HCT116 (cell line): ENCODE results near the gene ACER3. TPM values are rescaled to one million over a fixed set of nuclear protein-coding genes. Genes with fewer than 3 reads are reported as not detected.
A peak's percentile ranks its signal among the peaks of the same experiment; 100 is the strongest.
"Not testable (repeated sequence)": the region's sequence is repeated elsewhere in the genome, so short reads cannot be mapped to it uniquely, and the experiment has no call there.

Experiments used
- ATAC-seq: fragments of 200-7000 bp; cut with Tn5 transposase; 2 replicates; pipeline ENCODE4 v1.9.1; 2020; ENCODE audit warnings: mild to moderate bottlenecking, moderate library complexity
- BruUV-seq: library from RNA; stranded (reverse); fragments of 400-500 nt; replicated peaks from 2 replicates; lab custom pipeline; 2021; lab: Mats Ljungman, UMichigan
- CTCF ChIA-PET: fragments of 300-600 bp; sonication (Branson Sonifier 250); formaldehyde crosslinking; loops from one replicate; lab custom pipeline; 2021; ENCODE audit warnings: antibody characterized with exemption; lab: Charles Lee
- POLR2A ChIA-PET: fragments of 300-600, 350-600 bp; sonication (Branson Sonifier 250); formaldehyde crosslinking; loops from one replicate; lab custom pipeline; 2021; ENCODE audit warnings: antibody characterized with exemption; lab: Charles Lee
- RAD21 ChIA-PET, 2 experiments: fragments of 300-600 bp; sonication (Branson Sonifier 250); formaldehyde crosslinking; loops; one replicate each; lab custom pipeline; 2023; ENCODE audit warnings: low total read pairs in 2 of 2; ENCODE audit not compliant: uncharacterized antibody in 2 of 2, unreplicated experiment in 2 of 2, low non-redundant PET in 1 of 2; lab: Charles Lee
- DNase-seq: peaks from one replicate; pipeline ENCODE4 v3.0.0-alpha.2; 2010; ENCODE audit warnings: low read depth, low spot score
- H2AFZ ChIP-seq: fragments of 200-600 bp; shearing (Covaris generic), sonication (generic); 2 replicates; pipeline ENCODE4 v1.6.1; 2017; ENCODE audit warnings: low read depth, mixed run types, mixed read lengths, antibody characterized with exemption, low read length; ENCODE audit not compliant: poor library complexity, severe bottlenecking
- H3K27ac ChIP-seq: 2 replicates; pipeline ENCODE4 v1.5.1; 2012; ENCODE audit warnings: low read depth, low read length
- H3K27me3 ChIP-seq: fragments of 200-600 bp; sonication (generic); 2 replicates; pipeline ENCODE4 v1.6.1; 2016; ENCODE audit warnings: mixed run types, low read length, mixed read lengths; ENCODE audit not compliant: insufficient read depth
- H3K36me3 ChIP-seq, 2 experiments: fragments of 200-500 bp in 1 of 2; fragments of 200-600 bp in 1 of 2; sonication (Bioruptor generic) in 1 of 2; sonication (generic) in 1 of 2; 2 replicates each; pipeline versions ENCODE4 v1.5.1 to v1.6.1; 2014 to 2016; ENCODE audit warnings: low read length in 2 of 2, inconsistent platforms in 1 of 2, mixed read lengths in 1 of 2, mixed run types in 1 of 2; ENCODE audit not compliant: insufficient read depth in 2 of 2, control insufficient read depth in 1 of 2
- H3K4me1 ChIP-seq, 2 experiments: fragments of 200-600 bp in 1 of 2; sonication (generic) in 1 of 2; 2 replicates each; pipeline versions ENCODE4 v1.5.1 to v1.6.1; 2012 to 2017; ENCODE audit warnings: low read length in 2 of 2, inconsistent platforms in 1 of 2, mild to moderate bottlenecking in 1 of 2, mixed read lengths in 1 of 2, mixed run types in 1 of 2, moderate library complexity in 1 of 2; ENCODE audit not compliant: insufficient read depth in 2 of 2, control insufficient read depth in 1 of 2
- H3K4me2 ChIP-seq: fragments of 200-600 bp; sonication (generic); 2 replicates; pipeline ENCODE4 v1.6.1; 2017; ENCODE audit warnings: mixed run types, low read length, mixed read lengths
- H3K4me3 ChIP-seq, 2 experiments: fragments of 200-600 bp in 1 of 2; sonication (generic) in 1 of 2; replicated peaks in 1 of 2; 2 replicates each; pipeline ENCODE4 v1.5.1; 2011 to 2016; ENCODE audit warnings: low read length in 2 of 2, control low read depth in 1 of 2, low read depth in 1 of 2, mild to moderate bottlenecking in 1 of 2, mixed read lengths in 1 of 2, mixed run types in 1 of 2
- H3K79me2 ChIP-seq: fragments of 200-600 bp; sonication (generic); 2 replicates; pipeline ENCODE4 v1.6.1; 2017; ENCODE audit warnings: mild to moderate bottlenecking, mixed run types, low read length, moderate library complexity, mixed read lengths; ENCODE audit not compliant: insufficient read depth
- H3K9ac ChIP-seq: fragments of 200-600 bp; sonication (generic); 2 replicates; pipeline ENCODE4 v1.6.1; 2016; ENCODE audit warnings: low read length, mixed read lengths
- H3K9me2 ChIP-seq: fragments of 200-600 bp; sonication (generic), shearing (Covaris generic); 2 replicates; pipeline ENCODE4 v1.6.1; 2017; ENCODE audit warnings: mixed run types, mild to moderate bottlenecking, moderate library complexity; ENCODE audit not compliant: insufficient read depth
- H3K9me3 ChIP-seq, 2 experiments: fragments of 200-500 bp in 1 of 2; fragments of 200-600 bp in 1 of 2; sonication (Bioruptor generic) in 1 of 2; sonication (generic) in 1 of 2; 2 replicates each; pipeline ENCODE4 v1.6.1; 2014 to 2017; ENCODE audit warnings: low read length in 2 of 2, mixed read lengths in 2 of 2, inconsistent platforms in 1 of 2, low read depth in 1 of 2, mild to moderate bottlenecking in 1 of 2, mixed run types in 1 of 2, moderate library complexity in 1 of 2; ENCODE audit not compliant: control insufficient read depth in 1 of 2, insufficient read depth in 1 of 2
- H4K20me1 ChIP-seq: fragments of 200-600 bp; sonication (generic), shearing (Covaris generic); 2 replicates; pipeline ENCODE4 v1.6.1; 2017; ENCODE audit warnings: mixed run types, mild to moderate bottlenecking, moderate library complexity; ENCODE audit not compliant: insufficient read depth
- EGR1 ChIP-seq: IDR thresholded peaks from 2 replicates; pipeline ENCODE4 v1.6.1; 2012; ENCODE audit warnings: low read depth
- EZH2 ChIP-seq: fragments of 200-600 bp; sonication (generic); IDR thresholded peaks from 2 replicates; pipeline ENCODE4 v1.6.1; 2017; ENCODE audit warnings: antibody characterized with exemption, mixed run types
- intact Hi-C: fragments of 100-400 bp; cut with micrococcal nuclease; formaldehyde crosslinking; loops from 2 replicates; pipeline ENCODE4 v1.10.0; 2022
- total RNA-seq: library from RNA; stranded (reverse); gene quantifications from one replicate; pipeline ENCODE4 v1.2.1, GENCODE V29; 2021; ENCODE audit not compliant: unreplicated experiment

ACER3 gene
- total RNA-seq, 1 experiment from 2014 or later, result 19.1 TPM

- no peak overlapping the region for H3K4me2 ChIP-seq
- 0 out of 2 replicates have a peak overlapping the region, but pooled peaks have one; percentile 21 for H3K9ac ChIP-seq
- peaks cover 18 to 34% of the 10 kb centered on the region in 2 experiments; a peak in 3 of 4 replicates for H3K4me1 ChIP-seq
- no peaks in the 10 kb centered on the region for H3K79me2 ChIP-seq
- no peaks in the 10 kb centered on the region for H3K36me3 ChIP-seq
- no peaks in the 10 kb centered on the region for H3K9me3 ChIP-seq
- no peak overlapping the region for H3K27ac ChIP-seq
- DNase-seq, result no peak
- ChIA-PET RAD21 (no interaction called here), CTCF (no interaction called here), POLR2A (no interaction called here)
- H3K27me3 ChIP-seq, result no peaks in the 10 kb centered on the region
- no peaks in the 10 kb centered on the region for H4K20me1 ChIP-seq
- TF ChIP-seq EGR1 (no peak), EZH2 (no peak)
- no TSS peak for BruUV-seq
- no peak overlapping the region for H3K4me3 ChIP-seq
- intact Hi-C loops, result no loop called here
- H2AFZ ChIP-seq, result peak overlapping the region; percentile 17
- ATAC-seq, result no peak
- no peaks in the 10 kb centered on the region for H3K9me2 ChIP-seq
These were observed 34.9 kb upstream of the ACER3 start for GRCh38 chr11:76825726-76826396.

GRCh38 chr11:76826508-76826907 is 34.2 kb upstream of the ACER3 start:
- H3K9ac ChIP-seq, H3K4me2 ChIP-seq, BruUV-seq, intact Hi-C loops, H2AFZ ChIP-seq, H4K20me1 ChIP-seq, H3K4me3 ChIP-seq, H3K27ac ChIP-seq, ATAC-seq, CTCF ChIA-PET, H3K9me3 ChIP-seq, DNase-seq, H3K36me3 ChIP-seq, H3K79me2 ChIP-seq, POLR2A ChIA-PET, H3K9me2 ChIP-seq, H3K27me3 ChIP-seq, RAD21 ChIA-PET: not testable (repeated sequence)
- H3K4me1 ChIP-seq, result peaks cover 18 to 34% of the 10 kb centered on the region in 2 experiments; a peak in 3 of 4 replicates

GRCh38 chr11:76827005-76827404 is 33.7 kb upstream of the ACER3 start:
- H3K36me3 ChIP-seq, H3K27me3 ChIP-seq, H3K4me3 ChIP-seq, H4K20me1 ChIP-seq, DNase-seq, BruUV-seq, POLR2A ChIA-PET, H3K79me2 ChIP-seq, CTCF ChIA-PET, H3K9me3 ChIP-seq, H3K27ac ChIP-seq, H3K9me2 ChIP-seq, H3K4me2 ChIP-seq, H2AFZ ChIP-seq, ATAC-seq, H3K9ac ChIP-seq, RAD21 ChIA-PET, intact Hi-C loops: not testable (repeated sequence)
- peaks cover 18 to 34% of the 10 kb centered on the region in 2 experiments; a peak in 3 of 4 replicates for H3K4me1 ChIP-seq
